Hepatocyte (in vitro differentiated cells): ENCODE results near the gene PLXND1. TPM values are rescaled to one million over a fixed set of nuclear protein-coding genes. Genes with fewer than 3 reads are reported as not detected.
"Not testable (repeated sequence)": the region's sequence is repeated elsewhere in the genome, so short reads cannot be mapped to it uniquely, and the experiment has no call there.

Source experiments
- DNase-seq: peaks from one replicate; pipeline ENCODE4 v3.0.0-alpha.2; 2016; ENCODE audit warnings: low spot score
- H2AFZ ChIP-seq: fragments of 200-600 bp; sonication (generic); 2 replicates; pipeline ENCODE4 v1.6.0; 2016; ENCODE audit warnings: antibody characterized with exemption, mild to moderate bottlenecking
- H3K27ac ChIP-seq: fragments of 200-600 bp; sonication (generic); 2 replicates; pipeline ENCODE4 v1.5.1; 2016; ENCODE audit warnings: mild to moderate bottlenecking
- H3K27me3 ChIP-seq: fragments of 200-600 bp; sonication (generic); 2 replicates; pipeline ENCODE4 v1.6.1; 2016
- H3K36me3 ChIP-seq: fragments of 200-600 bp; sonication (generic); replicated peaks from 2 replicates; pipeline ENCODE4 v1.5.1; 2016; ENCODE audit warnings: low read depth; ENCODE audit not compliant: insufficient read depth
- H3K4me1 ChIP-seq: fragments of 200-600 bp; sonication (generic); 2 replicates; pipeline ENCODE4 v1.5.1; 2016; ENCODE audit warnings: mild to moderate bottlenecking, moderate library complexity; ENCODE audit not compliant: insufficient read depth
- H3K4me2 ChIP-seq: fragments of 200-600 bp; sonication (generic); 2 replicates; pipeline ENCODE4 v1.6.0; 2016
- H3K4me3 ChIP-seq: fragments of 200-600 bp; sonication (generic); 2 replicates; pipeline ENCODE4 v1.5.1; 2016; ENCODE audit warnings: mild to moderate bottlenecking
- H3K79me2 ChIP-seq: fragments of 200-600 bp; sonication (generic); 2 replicates; pipeline ENCODE4 v1.6.0; 2017; ENCODE audit warnings: mild to moderate bottlenecking
- H3K9me2 ChIP-seq: fragments of 200-600 bp; sonication (generic); replicated peaks from 2 replicates; pipeline ENCODE4 v1.6.0; 2017; ENCODE audit warnings: mild to moderate bottlenecking; ENCODE audit not compliant: insufficient read depth
- H3K9me3 ChIP-seq: fragments of 200-600 bp; sonication (generic); 2 replicates; pipeline ENCODE4 v1.5.1; 2016; ENCODE audit warnings: low read depth, mild to moderate bottlenecking
- H4K20me1 ChIP-seq: fragments of 200-600 bp; sonication (generic); 2 replicates; pipeline ENCODE4 v1.6.0; 2016; ENCODE audit warnings: mild to moderate bottlenecking; ENCODE audit not compliant: insufficient read depth, poor library complexity, severe bottlenecking
- EZH2 ChIP-seq: fragments of 200-600 bp; sonication (generic); IDR thresholded peaks from 2 replicates; pipeline ENCODE4 v1.6.1; 2016; ENCODE audit warnings: antibody characterized with exemption, mild to moderate bottlenecking, borderline replicate concordance
- EZH2phosphoT487 ChIP-seq: fragments of 200-600 bp; sonication (generic); IDR thresholded peaks from one replicate; pipeline ENCODE4 v1.6.1; 2018; ENCODE audit warnings: antibody characterized with exemption, mild to moderate bottlenecking, low read depth, moderate library complexity; ENCODE audit not compliant: unreplicated experiment, severe bottlenecking
- WGBS: methylation state at CpG from one replicate; pipeline ENCODE4 v1.1.6; 2016; ENCODE audit warnings: low lambda C conversion rate; ENCODE audit errors: missing lambda C conversion rate; 5-methylcytosine and 5-hydroxymethylcytosine counted together
- polyA plus RNA-seq: library from polyadenylated mRNA; unstranded; fragments of >200 nt; fragmentation: Nextera tagmentation; extraction: Ambion mirVana; gene quantifications from 2 replicates; pipeline ENCODE4 v1.2.1, GENCODE V29; 2016
- total RNA-seq: library from RNA; depleted of rRNA; stranded (reverse); fragments of >200 nt; gene quantifications from 2 replicates; pipeline ENCODE4 v1.2.3, GENCODE V29; 2014
- TF ChIP-seq, protein P1 (sequence below): fragments of 200-600 bp; sonication (generic); IDR thresholded peaks from 2 replicates; pipeline ENCODE4 v1.5.1; 2016; ENCODE audit warnings: antibody characterized with exemption, mild to moderate bottlenecking; ENCODE audit not compliant: poor library complexity

Gene PLXND1
- total and polyA plus RNA-seq, 2 experiments from 2014 or later, result 36.3 to 45.3 TPM

GRCh38 chr3:129549006-129549800 lies 57.3 kb downstream of the PLXND1 start:
- Histone ChIP-seq H3K79me2 (no peaks in the 10 kb centered on the region), H3K36me3 (no peaks in the 10 kb centered on the region), H3K9me3 (no peaks in the 10 kb centered on the region), H3K27ac (no peak overlapping the region), H2AFZ (no peak overlapping the region), H3K9me2 (no peaks in the 10 kb centered on the region), H3K4me3 (no peak overlapping the region), H3K27me3 (no peaks in the 10 kb centered on the region), H3K4me2 (no peak overlapping the region), H3K4me1 (peaks cover 2% of the 10 kb centered on the region), H4K20me1 (no peaks in the 10 kb centered on the region)
- 93% methylated on average over 18 of the region's 18 CpGs for WGBS
- TF ChIP-seq, protein P1, sequence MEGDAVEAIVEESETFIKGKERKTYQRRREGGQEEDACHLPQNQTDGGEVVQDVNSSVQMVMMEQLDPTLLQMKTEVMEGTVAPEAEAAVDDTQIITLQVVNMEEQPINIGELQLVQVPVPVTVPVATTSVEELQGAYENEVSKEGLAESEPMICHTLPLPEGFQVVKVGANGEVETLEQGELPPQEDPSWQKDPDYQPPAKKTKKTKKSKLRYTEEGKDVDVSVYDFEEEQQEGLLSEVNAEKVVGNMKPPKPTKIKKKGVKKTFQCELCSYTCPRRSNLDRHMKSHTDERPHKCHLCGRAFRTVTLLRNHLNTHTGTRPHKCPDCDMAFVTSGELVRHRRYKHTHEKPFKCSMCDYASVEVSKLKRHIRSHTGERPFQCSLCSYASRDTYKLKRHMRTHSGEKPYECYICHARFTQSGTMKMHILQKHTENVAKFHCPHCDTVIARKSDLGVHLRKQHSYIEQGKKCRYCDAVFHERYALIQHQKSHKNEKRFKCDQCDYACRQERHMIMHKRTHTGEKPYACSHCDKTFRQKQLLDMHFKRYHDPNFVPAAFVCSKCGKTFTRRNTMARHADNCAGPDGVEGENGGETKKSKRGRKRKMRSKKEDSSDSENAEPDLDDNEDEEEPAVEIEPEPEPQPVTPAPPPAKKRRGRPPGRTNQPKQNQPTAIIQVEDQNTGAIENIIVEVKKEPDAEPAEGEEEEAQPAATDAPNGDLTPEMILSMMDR, result no peak
- TF ChIP-seq EZH2phosphoT487, result no peak
- no peak for TF ChIP-seq EZH2
- no peak for DNase-seq

DNA sequence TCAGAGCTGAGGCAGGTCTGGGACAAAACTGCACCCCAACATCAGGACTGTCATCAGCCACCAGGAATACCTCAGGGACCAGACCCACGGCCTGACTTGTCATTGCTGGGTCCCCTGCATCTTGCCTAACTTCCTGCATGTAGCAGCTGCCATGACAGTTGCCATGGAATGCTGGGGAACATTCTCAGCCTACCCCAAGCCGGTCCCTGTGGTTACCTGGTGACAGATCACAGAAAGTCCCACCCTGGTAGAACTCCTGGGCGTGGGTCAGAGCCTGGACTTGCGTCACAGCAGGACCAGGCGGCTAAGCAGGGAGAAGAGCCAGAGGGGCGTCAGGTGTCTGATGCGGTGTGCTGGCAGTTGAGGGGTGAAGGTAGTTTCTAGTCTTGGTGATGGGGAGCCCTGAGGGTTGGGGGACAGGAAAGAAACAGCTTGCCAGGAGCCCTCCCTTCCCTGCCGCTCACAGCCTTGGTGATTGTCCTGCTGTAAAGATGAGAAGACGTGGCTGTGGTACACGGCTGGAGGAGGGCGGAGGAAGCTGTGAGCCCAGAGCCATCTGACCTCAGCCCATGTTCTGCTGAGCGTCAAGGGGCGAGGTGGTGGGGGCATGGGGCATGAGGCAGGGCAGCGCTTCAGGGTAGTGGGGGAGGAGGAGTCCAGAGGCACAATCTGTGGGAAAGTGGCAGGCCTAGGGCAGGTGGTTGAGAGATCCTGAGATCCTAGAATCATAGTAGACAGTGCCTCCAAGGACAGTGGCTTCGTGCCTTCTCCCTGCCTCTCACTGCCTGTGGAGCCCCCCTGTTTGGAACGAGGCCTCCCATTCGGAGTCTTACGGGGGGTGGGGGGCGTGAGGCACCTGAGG lies 58.1 kb downstream of the PLXND1 start:
- Histone ChIP-seq H3K36me3 (no peaks in the 10 kb centered on the region), H3K4me3 (no peak overlapping the region), H3K9me3 (no peaks in the 10 kb centered on the region), H3K27me3 (no peaks in the 10 kb centered on the region), H2AFZ (no peak overlapping the region), H4K20me1 (no peaks in the 10 kb centered on the region), H3K9me2 (no peaks in the 10 kb centered on the region), H3K79me2 (no peaks in the 10 kb centered on the region), H3K4me1 (no peaks in the 10 kb centered on the region), H3K27ac (no peak overlapping the region), H3K4me2 (no peak overlapping the region)
- TF ChIP-seq EZH2, result no peak
- 86% methylated on average over 19 of the region's 19 CpGs for WGBS
- DNase-seq, result no peak

- TF ChIP-seq EZH2, result no peak
- no peak for TF ChIP-seq EZH2phosphoT487
- TF ChIP-seq, protein P1, result no peak
- 97% methylated on average over 22 of the region's 24 CpGs for WGBS
- no peaks in the 10 kb centered on the region for H3K4me1 ChIP-seq
- H2AFZ ChIP-seq, result no peak overlapping the region
- H3K9me2 ChIP-seq, result no peaks in the 10 kb centered on the region
- H4K20me1 ChIP-seq, result no peaks in the 10 kb centered on the region
- H3K36me3 ChIP-seq, result no peaks in the 10 kb centered on the region
- no peak for DNase-seq
- H3K27me3 ChIP-seq, result no peaks in the 10 kb centered on the region
- no peak overlapping the region for H3K4me3 ChIP-seq
- no peaks in the 10 kb centered on the region for H3K9me3 ChIP-seq
- H3K4me2 ChIP-seq, result no peak overlapping the region
- no peaks in the 10 kb centered on the region for H3K79me2 ChIP-seq
- no peak overlapping the region for H3K27ac ChIP-seq
These were observed 59.2 kb downstream of the PLXND1 start for GRCh38 chr3:129547241-129547640.

DNA sequence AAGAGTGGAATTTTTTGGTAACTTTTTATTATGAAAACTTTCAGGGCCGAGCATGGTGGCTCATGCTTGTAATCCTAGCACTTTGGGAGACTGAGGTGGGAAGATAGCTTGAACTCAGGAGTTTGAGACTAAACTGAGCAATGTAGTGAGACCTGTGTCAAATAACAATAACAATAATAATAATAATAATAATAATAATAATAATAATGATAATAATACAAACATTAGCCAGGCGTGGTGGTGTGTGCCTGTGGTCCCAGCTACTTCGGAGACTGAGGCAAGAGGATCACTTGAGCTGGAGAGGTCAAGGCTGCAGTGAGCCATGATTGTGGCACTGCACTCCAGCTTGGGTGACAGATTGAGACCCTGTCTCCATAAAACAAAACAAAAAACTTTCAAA lies 60.5 kb downstream of the PLXND1 start:
- H3K9me3 ChIP-seq, H3K36me3 ChIP-seq, DNase-seq, H3K4me1 ChIP-seq, H3K9me2 ChIP-seq, H3K27ac ChIP-seq, H2AFZ ChIP-seq, H3K27me3 ChIP-seq, H3K4me2 ChIP-seq, H3K79me2 ChIP-seq, H4K20me1 ChIP-seq, H3K4me3 ChIP-seq: not testable (repeated sequence)
- 93% methylated on average over 3 of the region's 3 CpGs for WGBS
